ENCODE data around the gene FRAT1.

DNA sequence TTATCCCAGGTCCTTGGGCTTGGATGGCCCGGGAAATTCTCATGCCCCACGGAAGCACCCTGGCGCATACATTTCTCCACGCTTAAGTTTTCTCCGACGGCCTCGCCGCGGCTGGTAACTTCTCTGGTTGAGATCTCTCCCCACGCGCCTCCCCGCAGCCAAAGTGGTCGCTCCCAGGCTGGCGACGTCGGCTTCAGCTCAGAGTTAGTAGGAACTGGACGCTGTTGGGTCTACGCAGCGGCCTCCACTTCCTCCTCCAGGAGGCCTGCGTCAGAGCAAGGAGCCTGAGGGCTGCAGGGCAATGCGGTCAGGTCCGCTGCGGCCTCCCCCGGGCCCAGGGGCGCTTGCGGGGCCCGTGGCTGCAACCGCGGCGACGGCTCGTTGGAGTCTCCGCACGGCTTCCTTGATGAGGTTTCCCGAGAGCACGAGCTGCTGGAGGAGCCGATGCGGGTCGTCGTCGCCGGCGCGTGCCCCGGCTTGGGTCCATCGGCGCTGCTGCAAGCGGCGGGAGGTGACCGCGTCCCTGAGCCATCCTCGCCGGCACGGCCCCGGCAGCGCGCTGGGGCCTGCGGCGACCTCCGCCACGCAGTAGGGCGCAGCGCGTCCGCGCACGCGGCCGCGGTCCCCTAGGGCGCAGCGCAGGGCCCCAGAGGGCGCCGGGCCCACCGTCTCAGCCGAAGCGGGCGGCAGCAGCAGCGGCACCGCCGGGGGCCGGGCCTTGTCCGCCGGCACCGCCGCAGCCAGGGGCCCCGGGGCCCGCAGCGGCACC, 14.7 kb downstream of the FRAT1 start:
- TF ChIP-seq POLR2A (IDR thresholded peaks at IDR 0.05; ENCODE audit: low read depth, low read length) = no peak
- no peak for TF ChIP-seq TAF1 (IDR thresholded peaks at IDR 0.05; ENCODE audit: low read depth, low read length)
